Omental fat pad (tissue), 4 donors: ENCODE measurements around the gene C2CD4D. TPM values are rescaled to one million over a fixed set of nuclear protein-coding genes. Genes with fewer than 3 reads are reported as not detected.

Experiments used
- ATAC-seq: fragments of 150-250 bp; one replicate; pipeline ENCODE4 v1.9.1; 2016; ENCODE audit warnings: mild to moderate bottlenecking, moderate library complexity; ENCODE audit not compliant: low FRiP score
- DNase-seq: peaks from one replicate; pipeline ENCODE4 v3.0.0-alpha.2; 2019; ENCODE audit warnings: low spot score
- total RNA-seq, 4 donors: library from RNA; depleted of rRNA; stranded (reverse); fragments of >200 nt; gene quantifications; one replicate each; pipeline ENCODE4 v1.1.0, GENCODE V29; 2016
- TF ChIP-seq, protein P1 (sequence below), 3 donors: fragments of 450-650 bp; IDR thresholded peaks; one replicate each; pipeline ENCODE4 v1.5.1; 2016 to 2017; ENCODE audit warnings: antibody characterized with exemption in 3 of 3, mild to moderate bottlenecking in 3 of 3, moderate library complexity in 2 of 3

C2CD4D gene
- total RNA-seq, 4 donors from 2014 or later: 1.9 TPM; not detected in 3

GRCh38 chr1:151849126-151849525 lies 9.5 kb upstream of the C2CD4D start:
- DNase-seq: no peak
- no peak for ATAC-seq
- TF ChIP-seq, protein P1, sequence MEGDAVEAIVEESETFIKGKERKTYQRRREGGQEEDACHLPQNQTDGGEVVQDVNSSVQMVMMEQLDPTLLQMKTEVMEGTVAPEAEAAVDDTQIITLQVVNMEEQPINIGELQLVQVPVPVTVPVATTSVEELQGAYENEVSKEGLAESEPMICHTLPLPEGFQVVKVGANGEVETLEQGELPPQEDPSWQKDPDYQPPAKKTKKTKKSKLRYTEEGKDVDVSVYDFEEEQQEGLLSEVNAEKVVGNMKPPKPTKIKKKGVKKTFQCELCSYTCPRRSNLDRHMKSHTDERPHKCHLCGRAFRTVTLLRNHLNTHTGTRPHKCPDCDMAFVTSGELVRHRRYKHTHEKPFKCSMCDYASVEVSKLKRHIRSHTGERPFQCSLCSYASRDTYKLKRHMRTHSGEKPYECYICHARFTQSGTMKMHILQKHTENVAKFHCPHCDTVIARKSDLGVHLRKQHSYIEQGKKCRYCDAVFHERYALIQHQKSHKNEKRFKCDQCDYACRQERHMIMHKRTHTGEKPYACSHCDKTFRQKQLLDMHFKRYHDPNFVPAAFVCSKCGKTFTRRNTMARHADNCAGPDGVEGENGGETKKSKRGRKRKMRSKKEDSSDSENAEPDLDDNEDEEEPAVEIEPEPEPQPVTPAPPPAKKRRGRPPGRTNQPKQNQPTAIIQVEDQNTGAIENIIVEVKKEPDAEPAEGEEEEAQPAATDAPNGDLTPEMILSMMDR (IDR thresholded peaks at IDR 0.05): no peak

DNA sequence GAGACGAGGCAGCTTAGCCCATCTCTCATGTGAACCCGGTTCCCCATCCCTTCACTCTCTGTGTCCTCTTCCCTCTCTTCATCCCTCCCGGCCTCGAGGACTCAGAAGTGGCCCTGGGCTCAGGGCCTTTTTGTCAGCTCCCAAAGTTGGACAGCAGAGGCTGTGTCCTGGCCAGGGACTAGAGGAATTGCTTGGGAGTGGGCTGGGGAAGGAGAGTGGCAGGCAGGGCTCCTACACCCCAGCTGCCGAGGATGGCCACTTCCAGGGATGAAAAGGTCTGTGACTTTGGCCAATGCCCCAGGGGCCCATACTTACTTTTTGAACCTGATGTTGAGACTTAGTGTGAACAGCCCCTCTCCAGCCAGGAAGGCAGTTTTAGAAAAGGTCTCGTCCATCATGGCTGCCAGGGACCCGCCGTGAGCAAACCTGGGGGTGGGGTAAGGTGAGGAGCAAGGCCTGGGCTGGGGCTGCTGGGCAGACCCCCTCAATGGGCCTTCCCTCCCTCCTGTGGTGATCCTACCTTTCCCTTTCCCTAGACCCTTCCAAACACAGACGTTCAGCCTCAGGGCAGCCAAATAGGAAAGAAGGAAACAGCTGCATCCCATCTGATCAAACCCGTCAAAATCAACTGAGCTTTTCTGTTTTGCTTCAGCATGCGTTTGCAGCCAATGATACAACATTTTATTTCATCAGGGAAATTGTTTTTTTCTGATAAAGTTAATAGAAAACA lies 8.4 kb upstream of the C2CD4D start:
- ATAC-seq (no peak), DNase-seq (no peak)
- TF ChIP-seq, protein P1 (IDR thresholded peaks at IDR 0.05): no peak

- DNase-seq (no peak), ATAC-seq (no peak)
- TF ChIP-seq, protein P1 (IDR thresholded peaks at IDR 0.05): no peak
Measured at GRCh38 chr1:151846686-151847237, 7.1 kb upstream of the C2CD4D start.

- ATAC-seq: no peak
- DNase-seq: no peak
- TF ChIP-seq, protein P1 (IDR thresholded peaks at IDR 0.05): no peak
Measured at GRCh38 chr1:151846062-151846568, 6.5 kb upstream of the C2CD4D start.

GRCh38 chr1:151843398-151843797 lies 3.8 kb upstream of the C2CD4D start:
- TF ChIP-seq, protein P1 (IDR thresholded peaks at IDR 0.05): no peak
- DNase-seq (no peak), ATAC-seq (no peak)

GRCh38 chr1:151841141-151841540 lies 1.5 kb upstream of the C2CD4D start:
- DNase-seq: no peak
- TF ChIP-seq, protein P1 (IDR thresholded peaks at IDR 0.05): no peak
- no peak for ATAC-seq

DNA sequence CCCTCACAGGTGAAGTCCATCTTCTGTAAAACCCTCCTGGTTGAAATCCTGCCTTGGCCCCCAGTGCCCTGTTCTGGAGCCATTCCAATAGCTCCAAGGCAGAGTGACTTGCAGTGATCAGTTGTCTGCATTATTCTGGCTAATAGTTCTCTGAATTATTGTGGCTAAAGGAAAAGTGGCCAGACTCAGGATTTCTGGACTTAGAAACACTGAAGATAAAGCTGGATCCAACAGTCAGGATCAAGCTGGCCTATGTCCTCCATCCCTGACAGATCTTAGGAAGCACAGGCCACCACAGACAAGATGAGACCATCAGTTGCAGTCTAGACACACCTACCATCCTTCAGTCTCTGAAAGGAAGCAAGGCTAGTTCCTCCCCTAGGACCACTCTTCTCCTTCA lies 801 bp upstream of the C2CD4D start:
- ATAC-seq: no peak
- TF ChIP-seq, protein P1 (IDR thresholded peaks at IDR 0.05): no peak
- no peak for DNase-seq
